Activated naive CD4-positive, alpha-beta T cell treated with Interleukin-2 at 50 U/mL for 16 hours (primary cell): ENCODE data around the gene ZFP36L1.

Source experiments
- DNase-seq: peaks from one replicate; pipeline ENCODE4 v3.0.0-alpha.2; 2020

The ZFP36L1 gene

GRCh38 chr14:68759937-68760336, 32.9 kb downstream of the ZFP36L1 start:
- DNase-seq, result no peak

- no peak for DNase-seq
Measured at GRCh38 chr14:68759017-68759560, 33.8 kb downstream of the ZFP36L1 start.

DNA sequence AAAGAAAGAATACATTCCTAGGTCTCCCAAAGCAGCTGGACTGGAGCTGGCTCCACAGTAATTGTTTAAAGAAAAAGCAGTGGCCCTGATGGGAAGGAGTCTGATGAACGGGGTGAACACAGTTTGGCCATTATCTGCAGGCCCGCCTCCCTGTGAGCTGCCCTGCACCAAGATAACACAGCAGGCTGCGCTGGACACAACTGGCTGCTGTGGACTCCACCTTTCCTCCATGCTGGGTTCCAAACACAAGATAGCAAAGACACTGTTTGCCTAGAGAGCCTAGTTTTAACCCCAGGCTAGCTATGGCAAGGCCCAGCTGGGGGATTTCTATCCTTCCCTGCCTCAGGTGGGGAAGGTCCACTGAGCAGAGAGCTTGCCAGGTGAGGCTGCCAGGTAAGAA, 34.6 kb downstream of the ZFP36L1 start:
- DNase-seq, result no peak

DNA sequence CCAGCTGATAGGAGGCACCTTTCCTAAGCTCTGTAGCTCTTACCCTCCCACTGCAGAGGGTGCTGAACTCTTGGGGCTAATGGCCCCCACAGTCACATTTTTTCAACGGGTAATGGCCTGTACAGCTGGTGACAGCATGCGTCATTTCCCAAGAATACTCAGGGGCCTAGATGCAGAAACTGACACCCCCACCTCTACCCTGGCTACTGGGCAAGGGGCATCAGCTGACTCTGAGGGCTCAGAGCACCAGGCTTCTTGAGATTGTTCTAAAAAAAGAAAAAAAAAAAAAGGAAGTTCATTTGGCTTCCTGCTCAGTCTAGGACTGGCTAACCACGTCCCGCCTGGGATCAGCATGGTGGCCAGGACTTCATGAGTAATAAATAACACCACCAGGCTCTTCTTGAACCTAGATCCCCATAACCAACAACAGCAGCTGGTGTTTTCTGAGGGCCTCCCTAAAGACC, 35.2 kb downstream of the ZFP36L1 start:
- no peak for DNase-seq

- no peak for DNase-seq
Measured at GRCh38 chr14:68756734-68757133, 36.1 kb downstream of the ZFP36L1 start.

DNA sequence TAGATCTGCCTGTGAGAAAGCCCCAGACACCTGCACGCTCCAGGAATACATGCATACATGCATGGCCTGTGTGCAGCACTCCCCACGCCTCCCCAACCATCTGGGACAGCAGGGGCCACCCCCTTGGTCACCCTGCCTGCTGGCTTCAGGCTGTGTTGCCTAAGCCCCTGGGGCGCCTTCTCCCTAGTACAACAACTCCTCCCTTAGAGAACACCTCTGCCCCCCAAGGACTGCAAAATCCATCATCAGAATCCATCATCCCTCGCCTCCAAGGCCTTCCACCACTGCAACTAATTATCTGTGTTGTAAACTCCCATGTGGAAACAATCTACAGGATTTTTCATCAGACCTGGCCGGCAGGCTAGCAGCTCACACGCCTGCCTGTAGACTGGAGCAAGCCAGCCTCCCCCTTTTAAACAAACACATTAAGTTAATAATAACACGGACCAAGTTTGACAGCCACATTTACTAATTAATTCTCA, 36.8 kb downstream of the ZFP36L1 start:
- no peak for DNase-seq

DNA sequence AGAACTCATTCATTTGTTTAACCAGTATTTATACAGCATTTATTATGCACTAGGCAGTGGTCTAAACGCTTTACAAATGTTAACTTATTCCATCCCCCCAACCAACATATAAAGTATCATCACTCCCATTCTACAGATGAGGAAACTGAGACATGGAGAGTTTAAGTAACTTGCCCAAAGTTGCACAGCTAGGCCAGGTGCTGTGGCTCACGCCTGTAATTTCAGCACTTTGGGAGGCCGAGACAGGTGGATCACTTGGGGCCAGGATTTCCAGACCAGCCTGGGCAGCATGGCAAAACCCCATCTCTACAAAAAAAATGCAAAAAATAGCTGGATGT, 37.9 kb downstream of the ZFP36L1 start:
- DNase-seq, result no peak

DNA sequence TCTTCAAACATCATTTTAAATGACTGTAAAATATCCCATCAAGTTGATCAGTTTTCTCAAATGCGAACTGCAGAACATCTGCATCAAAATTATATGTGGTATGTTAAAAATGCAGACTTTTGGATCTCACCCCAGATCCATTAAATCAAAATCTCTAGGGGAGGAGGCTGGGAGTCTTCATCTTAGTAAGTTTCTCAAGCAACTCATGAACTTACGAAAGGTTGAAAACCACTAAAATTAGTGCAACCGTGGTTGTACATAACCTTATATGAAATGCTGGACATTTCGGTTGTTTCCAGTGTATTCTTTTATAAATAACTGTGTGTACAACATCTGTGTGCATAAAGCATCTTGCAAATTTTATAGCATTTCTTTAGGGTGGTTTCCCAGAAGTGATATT, 39.2 kb downstream of the ZFP36L1 start:
- no peak for DNase-seq

GRCh38 chr14:68752271-68753006, 40.4 kb downstream of the ZFP36L1 start:
- no peak for DNase-seq

DNA sequence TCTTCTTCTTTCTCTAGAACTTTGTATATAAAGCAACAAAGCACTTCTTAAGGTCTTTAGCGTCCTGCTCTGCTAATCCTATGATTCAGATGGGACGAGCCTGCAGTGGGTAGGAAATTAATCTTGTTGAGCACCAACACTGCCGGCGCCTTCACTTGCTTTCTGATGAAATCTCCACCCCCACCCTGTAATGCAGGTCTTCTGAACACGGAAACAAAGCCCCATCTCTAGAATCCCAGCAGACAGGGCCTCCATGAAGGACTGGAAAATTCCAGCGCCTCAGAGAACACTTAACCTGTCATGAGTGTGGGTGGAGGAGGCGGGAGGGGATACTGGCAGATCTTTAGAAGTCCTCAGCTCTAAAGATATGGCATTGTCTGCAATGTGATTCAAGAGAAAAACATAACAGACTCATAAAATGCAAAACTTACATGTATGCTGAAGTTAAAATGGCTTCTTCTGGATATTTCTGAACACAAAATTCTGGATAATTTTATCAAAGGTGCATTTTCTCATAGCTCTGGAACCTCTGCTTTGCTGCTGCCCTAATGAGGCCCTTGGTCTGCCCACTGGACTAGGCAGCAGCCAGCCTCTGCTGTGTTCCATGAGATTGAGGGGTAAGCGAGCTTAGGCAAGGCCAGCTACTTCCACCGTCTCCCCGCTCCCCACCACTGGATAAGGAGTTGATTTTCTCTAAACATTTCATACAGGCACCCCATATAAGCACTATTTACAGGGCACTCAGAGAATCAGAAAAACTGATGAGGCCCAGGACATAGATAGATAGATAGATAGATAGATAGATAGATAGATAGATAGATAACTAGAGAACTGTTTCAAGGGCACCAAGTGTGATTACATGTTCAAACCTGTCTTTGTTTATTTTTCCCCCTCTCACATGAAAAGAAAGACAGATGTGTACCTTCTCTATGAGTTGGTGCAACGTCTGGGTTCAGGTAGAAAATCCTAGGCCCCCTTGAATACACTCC, 43.1 kb downstream of the ZFP36L1 start:
- DNase-seq, result no peak

- no peak for DNase-seq
Measured at GRCh38 chr14:68748691-68749090, 44.2 kb downstream of the ZFP36L1 start.

DNA sequence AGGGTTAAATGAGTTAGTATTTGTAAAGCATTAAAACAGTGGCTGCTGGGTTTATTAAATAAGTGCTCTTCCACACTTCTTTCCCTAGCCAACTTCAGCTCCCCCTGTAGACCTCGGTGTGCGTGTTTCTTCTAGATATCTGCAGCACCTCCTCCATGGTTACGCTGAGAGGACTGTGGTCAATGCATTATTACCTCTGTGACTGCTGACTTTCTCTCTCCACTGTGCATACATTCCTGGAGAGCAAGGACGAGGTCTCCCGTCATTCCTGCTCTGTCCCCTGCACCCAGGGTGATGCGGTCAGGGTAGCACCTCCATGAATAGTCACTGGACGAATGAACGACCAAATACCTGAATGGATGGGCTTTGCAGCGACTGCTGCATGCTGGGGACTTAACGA, 44.6 kb downstream of the ZFP36L1 start:
- DNase-seq, result no peak

DNA sequence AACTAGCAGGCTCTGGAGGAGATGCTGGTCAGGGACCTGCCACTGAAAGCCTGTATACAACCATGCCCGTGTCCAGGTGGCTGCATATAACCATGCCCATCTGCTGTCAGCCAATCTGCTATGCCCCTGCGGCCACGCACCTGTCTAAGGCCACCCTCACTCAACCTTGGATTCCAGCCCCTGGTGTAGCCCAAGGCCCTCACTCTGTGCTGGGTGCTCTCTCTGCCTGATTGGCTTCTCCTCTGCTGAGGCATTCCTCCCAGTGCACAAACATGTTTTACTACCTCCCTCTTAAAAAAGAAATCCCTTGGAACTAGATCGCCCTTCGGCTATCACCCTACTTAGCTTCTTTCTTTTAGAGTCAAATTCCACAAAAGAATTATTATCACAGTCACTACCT, 45.5 kb downstream of the ZFP36L1 start:
- DNase-seq, result no peak

DNA sequence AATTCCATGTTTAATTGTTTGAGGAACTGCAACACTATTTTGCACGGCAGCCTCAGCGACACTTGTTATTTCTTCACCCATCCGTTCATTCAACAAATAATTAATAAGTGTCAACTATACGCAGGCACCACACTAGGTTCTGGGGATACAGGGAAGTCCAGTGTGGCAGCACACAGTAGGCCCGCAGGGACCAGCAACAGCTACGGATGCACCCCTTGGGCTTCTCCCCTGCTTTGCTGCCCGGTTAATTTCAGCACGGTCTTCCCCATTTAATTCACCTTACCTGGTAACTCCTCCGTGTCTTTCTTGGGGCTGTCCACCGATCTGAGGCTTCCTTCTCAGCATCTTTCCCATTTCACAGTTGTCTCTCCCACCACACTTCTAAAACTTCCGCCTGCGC, 48.3 kb downstream of the ZFP36L1 start:
- no peak for DNase-seq

GRCh38 chr14:68741839-68742470, 50.9 kb downstream of the ZFP36L1 start:
- DNase-seq, result no peak

- no peak for DNase-seq
Measured at GRCh38 chr14:68741477-68741791, 51.4 kb downstream of the ZFP36L1 start.

DNA sequence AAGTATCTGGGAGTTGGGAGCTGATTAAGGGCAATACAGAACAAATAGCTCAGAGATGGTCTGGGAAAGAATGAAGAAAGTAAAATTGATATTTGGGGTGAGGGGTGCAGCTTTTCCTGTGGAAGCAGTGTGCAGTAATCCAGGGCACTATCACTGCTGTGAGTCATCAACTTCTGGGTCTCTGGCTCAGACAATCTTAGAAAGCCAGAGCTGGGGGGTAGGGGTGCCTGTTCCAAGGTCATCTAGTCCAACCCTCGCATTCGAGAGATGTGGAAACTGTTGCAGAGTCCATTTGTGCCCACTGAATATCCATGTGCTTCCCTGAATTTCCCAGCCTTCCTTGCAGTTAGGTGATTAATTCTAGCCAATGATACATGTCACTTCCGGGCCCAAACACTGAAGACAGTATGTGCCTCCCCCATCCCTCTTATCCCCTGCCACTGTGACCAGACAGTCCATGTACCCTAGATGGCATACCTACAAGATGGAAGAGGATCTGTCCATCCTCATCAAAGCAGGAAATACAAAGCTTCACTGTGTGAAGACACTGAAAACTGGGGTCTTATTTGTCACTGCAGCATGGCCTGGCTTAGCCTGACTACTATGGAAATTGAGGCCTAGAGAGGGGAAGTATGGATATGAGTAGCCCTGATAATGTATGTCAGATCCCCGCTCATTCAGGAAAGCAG, 51.9 kb downstream of the ZFP36L1 start:
- no peak for DNase-seq

DNA sequence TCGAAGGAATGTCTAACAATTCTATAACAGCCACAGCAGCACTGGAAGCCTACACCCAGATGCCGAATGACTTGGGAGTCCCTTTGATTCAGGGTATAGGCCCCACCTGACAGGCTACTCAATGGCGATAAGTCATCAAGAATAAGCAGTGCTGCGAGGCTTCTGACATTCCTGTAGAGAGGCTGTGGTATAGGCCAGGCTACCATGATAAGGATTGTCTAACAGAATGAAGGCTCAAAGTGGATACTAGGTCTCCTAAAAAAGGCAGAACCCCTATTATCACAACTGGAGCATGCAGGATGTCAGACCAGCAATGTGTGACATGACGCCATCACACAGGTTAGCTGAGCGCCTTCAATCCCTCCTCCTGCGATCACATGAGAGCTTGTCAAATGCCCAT, 53.2 kb downstream of the ZFP36L1 start:
- DNase-seq, result no peak

- DNase-seq, result no peak
Measured at GRCh38 chr14:68738559-68738958, 54.3 kb downstream of the ZFP36L1 start.
